Measurements from ENCODE around the gene WNK2. TPM values are rescaled to one million over a fixed set of nuclear protein-coding genes. Genes with fewer than 3 reads are reported as not detected.

Gene WNK2
- total RNA-seq, 1 experiment from 2014 or later: 69.4 TPM

- Histone ChIP-seq H3K18ac (ENCODE audit: insufficient read length, low read depth, low read length) (no peak overlapping the region), H3K9ac (ENCODE audit: extremely low read depth, insufficient read length, low read length) (no peak overlapping the region), H4K91ac (ENCODE audit: insufficient read length, low read depth, low read length) (no peak overlapping the region), H3K23me2 (ENCODE audit: insufficient read length, low read depth, low read length, poor library complexity, severe bottlenecking) (no peaks in the 10 kb centered on the region), H4K8ac (replicated peaks; ENCODE audit: insufficient read length, low read depth, low read length) (no peak overlapping the region), H3K56ac (ENCODE audit: insufficient read length, low read depth, low read length) (no peak overlapping the region), H3K79me2 (ENCODE audit: insufficient read depth, low read length) (no peaks in the 10 kb centered on the region), H2AK5ac (ENCODE audit: insufficient read length, low read length) (no peak overlapping the region), H3K9me3 (ENCODE audit: control insufficient read depth, low read depth, low read length) (no peaks in the 10 kb centered on the region), H2BK20ac (ENCODE audit: low read depth, low read length, poor library complexity, severe bottlenecking) (no peak overlapping the region), H4K20me1 (ENCODE audit: control insufficient read depth, insufficient read depth, insufficient read length) (no peaks in the 10 kb centered on the region), H2BK12ac (ENCODE audit: insufficient read length, low read depth, low read length) (no peak overlapping the region), H3K4me1 (ENCODE audit: insufficient read depth, low read length) (no peaks in the 10 kb centered on the region), H3K27me3 (ENCODE audit: insufficient read depth, low read length) (no peaks in the 10 kb centered on the region), H3K23ac (ENCODE audit: insufficient read length, low read depth, low read length) (no peak overlapping the region), H3T11ph (ENCODE audit: low read length) (no peak overlapping the region), H4K5ac (ENCODE audit: insufficient read length, low read depth, low read length) (no peak overlapping the region), H2BK15ac (ENCODE audit: low read depth, low read length) (no peak overlapping the region), H3K79me1 (ENCODE audit: insufficient read depth, low read depth, low read length, poor library complexity, severe bottlenecking) (no peaks in the 10 kb centered on the region), H2BK120ac (ENCODE audit: low read depth, low read length, poor library complexity, severe bottlenecking) (no peak overlapping the region), H3K14ac (ENCODE audit: insufficient read depth, low read length) (no peak overlapping the region; the same call in 1 of the 2 replicates), H3K27ac (ENCODE audit: insufficient read length, low read depth, low read length) (no peak overlapping the region), H3K4ac (ENCODE audit: low read depth, low read length) (no peak overlapping the region), H2AFZ (ENCODE audit: low read length) (no peak overlapping the region), H3K4me2 (ENCODE audit: insufficient read depth, insufficient read length, low read length) (no peak overlapping the region), H2BK5ac (ENCODE audit: insufficient read length, low read length) (no peak overlapping the region)
- Mint-ChIP-seq H3K4me3 (no peak overlapping the region), H3K4me1 (peaks cover 8 to 9% of the 10 kb centered on the region in 2 experiments), H3K9me3 (no peaks in the 10 kb centered on the region), H3K27ac (no peak overlapping the region), H3K36me3 (ENCODE audit: insufficient read depth in 1 of 3, low read depth in 3 of 3) (peaks cover 2 to 6% (median 2%) of the 10 kb centered on the region in 3 experiments; a peak in 5 of 7 replicates), H3K27me3 (ENCODE audit: low read depth) (no peaks in the 10 kb centered on the region; the same call in 1 of the 2 replicates)
- TF ChIP-seq, protein P1, sequence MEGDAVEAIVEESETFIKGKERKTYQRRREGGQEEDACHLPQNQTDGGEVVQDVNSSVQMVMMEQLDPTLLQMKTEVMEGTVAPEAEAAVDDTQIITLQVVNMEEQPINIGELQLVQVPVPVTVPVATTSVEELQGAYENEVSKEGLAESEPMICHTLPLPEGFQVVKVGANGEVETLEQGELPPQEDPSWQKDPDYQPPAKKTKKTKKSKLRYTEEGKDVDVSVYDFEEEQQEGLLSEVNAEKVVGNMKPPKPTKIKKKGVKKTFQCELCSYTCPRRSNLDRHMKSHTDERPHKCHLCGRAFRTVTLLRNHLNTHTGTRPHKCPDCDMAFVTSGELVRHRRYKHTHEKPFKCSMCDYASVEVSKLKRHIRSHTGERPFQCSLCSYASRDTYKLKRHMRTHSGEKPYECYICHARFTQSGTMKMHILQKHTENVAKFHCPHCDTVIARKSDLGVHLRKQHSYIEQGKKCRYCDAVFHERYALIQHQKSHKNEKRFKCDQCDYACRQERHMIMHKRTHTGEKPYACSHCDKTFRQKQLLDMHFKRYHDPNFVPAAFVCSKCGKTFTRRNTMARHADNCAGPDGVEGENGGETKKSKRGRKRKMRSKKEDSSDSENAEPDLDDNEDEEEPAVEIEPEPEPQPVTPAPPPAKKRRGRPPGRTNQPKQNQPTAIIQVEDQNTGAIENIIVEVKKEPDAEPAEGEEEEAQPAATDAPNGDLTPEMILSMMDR (conservative IDR thresholded peaks at IDR 0.05): no peak
- WGBS (ENCODE audit: extremely low coverage, insufficient read length, low lambda C conversion rate): no CpG with 5 or more reads among the region's 15 CpGs
- DNase-seq: peak; percentile 24
Observed at GRCh38 chr9:93305497-93306020, 121.6 kb downstream of the WNK2 start.

Data from H9 (cell line).